Endometrium (tissue), 2 donors: Measurements from ENCODE around the gene GALNT5.
A peak's percentile ranks its signal among the peaks of the same experiment; 100 is the strongest.
"Not testable (repeated sequence)": the region's sequence is repeated elsewhere in the genome, so short reads cannot be mapped to it uniquely, and the experiment has no call there.

Source experiments
- FAIRE-seq: peaks from 2 replicates; lab custom pipeline; 2012; peaks lifted over from hg19 to GRCh38; lab: Jason Lieb, UNC
- donor health status: control.
- donor health status: control.

The GALNT5 gene

GRCh38 chr2:157326698-157327097 is 69.2 kb downstream of the GALNT5 start:
- FAIRE-seq, result no peak

- FAIRE-seq, result no peak
These were observed 69.7 kb downstream of the GALNT5 start for GRCh38 chr2:157327200-157327599.

GRCh38 chr2:157327621-157328500 is 70.4 kb downstream of the GALNT5 start:
- FAIRE-seq, result peak; percentile 81

- no peak for FAIRE-seq
These were observed 72.0 kb downstream of the GALNT5 start for GRCh38 chr2:157329524-157329923.

- no peak for FAIRE-seq
These were observed 76.0 kb downstream of the GALNT5 start for GRCh38 chr2:157333304-157334047.

- no peak for FAIRE-seq
These were observed 76.8 kb downstream of the GALNT5 start for GRCh38 chr2:157334335-157334734.

GRCh38 chr2:157334797-157335196 is 77.3 kb downstream of the GALNT5 start:
- no peak for FAIRE-seq

- no peak for FAIRE-seq
These were observed 78.9 kb downstream of the GALNT5 start for GRCh38 chr2:157336137-157337010.

- FAIRE-seq, result no peak
These were observed 80.5 kb downstream of the GALNT5 start for GRCh38 chr2:157337978-157338377.

GRCh38 chr2:157339965-157340655 is 82.6 kb downstream of the GALNT5 start:
- no peak for FAIRE-seq

- FAIRE-seq, result not testable (repeated sequence)
These were observed 83.9 kb downstream of the GALNT5 start for GRCh38 chr2:157341381-157341780.

- FAIRE-seq, result no peak
These were observed 88.3 kb downstream of the GALNT5 start for GRCh38 chr2:157345647-157346389.

GRCh38 chr2:157348291-157348921 is 90.9 kb downstream of the GALNT5 start:
- FAIRE-seq, result no peak

- FAIRE-seq, result no peak
These were observed 92.5 kb downstream of the GALNT5 start for GRCh38 chr2:157349949-157350515.

GRCh38 chr2:157355618-157356017 is 98.1 kb downstream of the GALNT5 start:
- no peak for FAIRE-seq

GRCh38 chr2:157359628-157360027 is 102.1 kb downstream of the GALNT5 start:
- no peak for FAIRE-seq

GRCh38 chr2:157361526-157361925 is 104.0 kb downstream of the GALNT5 start:
- FAIRE-seq, result no peak

GRCh38 chr2:157362627-157363026 is 105.1 kb downstream of the GALNT5 start:
- no peak for FAIRE-seq

GRCh38 chr2:157363612-157364101 is 106.2 kb downstream of the GALNT5 start:
- FAIRE-seq, result peak; percentile 29
